NCI-H146 treated with DMSO at 0.1 percent for 48 hours (cell line): ENCODE measurements around the gene ZNF674.
"Not testable (repeated sequence)": the region's sequence is repeated elsewhere in the genome, so short reads cannot be mapped to it uniquely, and the experiment has no call there.

Experiments used
- DNase-seq: peaks from one replicate; lab custom pipeline; 2025; ENCODE audit not compliant: unreplicated experiment; lab: John Stamatoyannopoulos, UW

ZNF674 gene

GRCh38 chrX:46571423-46572339, 26.5 kb upstream of the ZNF674 start:
- no peak for DNase-seq

- DNase-seq: no peak
Observed at GRCh38 chrX:46569621-46570020, 24.4 kb upstream of the ZNF674 start.

- no peak for DNase-seq
Observed at GRCh38 chrX:46567388-46567787, 22.2 kb upstream of the ZNF674 start.

GRCh38 chrX:46561824-46562657, 16.8 kb upstream of the ZNF674 start:
- no peak for DNase-seq

- DNase-seq: no peak
Observed at GRCh38 chrX:46559062-46559461, 13.8 kb upstream of the ZNF674 start.

GRCh38 chrX:46554942-46555341, 9.7 kb upstream of the ZNF674 start:
- DNase-seq: no peak

- DNase-seq: no peak
Observed at GRCh38 chrX:46553935-46554334, 8.7 kb upstream of the ZNF674 start.

- no peak for DNase-seq
Observed at GRCh38 chrX:46551494-46552128, 6.4 kb upstream of the ZNF674 start.

GRCh38 chrX:46549914-46550313, 4.7 kb upstream of the ZNF674 start:
- no peak for DNase-seq

- no peak for DNase-seq
Observed at GRCh38 chrX:46547857-46548256, 2.6 kb upstream of the ZNF674 start.

GRCh38 chrX:46544527-46544926, 694 bp downstream of the ZNF674 start:
- DNase-seq: not testable (repeated sequence)

- DNase-seq: no peak
Observed at GRCh38 chrX:46543441-46543840, 1.8 kb downstream of the ZNF674 start.

- no peak for DNase-seq
Observed at GRCh38 chrX:46531442-46531841, 13.8 kb downstream of the ZNF674 start.

GRCh38 chrX:46530404-46530908, 14.8 kb downstream of the ZNF674 start:
- not testable (repeated sequence) for DNase-seq

GRCh38 chrX:46529740-46530403, 15.3 kb downstream of the ZNF674 start:
- not testable (repeated sequence) for DNase-seq

- not testable (repeated sequence) for DNase-seq
Observed at GRCh38 chrX:46528640-46529039, 16.6 kb downstream of the ZNF674 start.

GRCh38 chrX:46506076-46506475, 39.1 kb downstream of the ZNF674 start:
- no peak for DNase-seq

GRCh38 chrX:46502848-46503247, 42.4 kb downstream of the ZNF674 start:
- no peak for DNase-seq

GRCh38 chrX:46500054-46500453, 45.2 kb downstream of the ZNF674 start:
- DNase-seq: no peak

- no peak for DNase-seq
Observed at GRCh38 chrX:46488712-46489111, 56.5 kb downstream of the ZNF674 start.

- no peak for DNase-seq
Observed at GRCh38 chrX:46485897-46486296, 59.3 kb downstream of the ZNF674 start.
